Measurements from ENCODE around the gene CORO2B. TPM values are rescaled to one million over a fixed set of nuclear protein-coding genes. Genes with fewer than 3 reads are reported as not detected.

Gene CORO2B, protein sequence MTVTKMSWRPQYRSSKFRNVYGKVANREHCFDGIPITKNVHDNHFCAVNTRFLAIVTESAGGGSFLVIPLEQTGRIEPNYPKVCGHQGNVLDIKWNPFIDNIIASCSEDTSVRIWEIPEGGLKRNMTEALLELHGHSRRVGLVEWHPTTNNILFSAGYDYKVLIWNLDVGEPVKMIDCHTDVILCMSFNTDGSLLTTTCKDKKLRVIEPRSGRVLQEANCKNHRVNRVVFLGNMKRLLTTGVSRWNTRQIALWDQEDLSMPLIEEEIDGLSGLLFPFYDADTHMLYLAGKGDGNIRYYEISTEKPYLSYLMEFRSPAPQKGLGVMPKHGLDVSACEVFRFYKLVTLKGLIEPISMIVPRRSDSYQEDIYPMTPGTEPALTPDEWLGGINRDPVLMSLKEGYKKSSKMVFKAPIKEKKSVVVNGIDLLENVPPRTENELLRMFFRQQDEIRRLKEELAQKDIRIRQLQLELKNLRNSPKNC
- 19.8 TPM for total RNA-seq

DNA sequence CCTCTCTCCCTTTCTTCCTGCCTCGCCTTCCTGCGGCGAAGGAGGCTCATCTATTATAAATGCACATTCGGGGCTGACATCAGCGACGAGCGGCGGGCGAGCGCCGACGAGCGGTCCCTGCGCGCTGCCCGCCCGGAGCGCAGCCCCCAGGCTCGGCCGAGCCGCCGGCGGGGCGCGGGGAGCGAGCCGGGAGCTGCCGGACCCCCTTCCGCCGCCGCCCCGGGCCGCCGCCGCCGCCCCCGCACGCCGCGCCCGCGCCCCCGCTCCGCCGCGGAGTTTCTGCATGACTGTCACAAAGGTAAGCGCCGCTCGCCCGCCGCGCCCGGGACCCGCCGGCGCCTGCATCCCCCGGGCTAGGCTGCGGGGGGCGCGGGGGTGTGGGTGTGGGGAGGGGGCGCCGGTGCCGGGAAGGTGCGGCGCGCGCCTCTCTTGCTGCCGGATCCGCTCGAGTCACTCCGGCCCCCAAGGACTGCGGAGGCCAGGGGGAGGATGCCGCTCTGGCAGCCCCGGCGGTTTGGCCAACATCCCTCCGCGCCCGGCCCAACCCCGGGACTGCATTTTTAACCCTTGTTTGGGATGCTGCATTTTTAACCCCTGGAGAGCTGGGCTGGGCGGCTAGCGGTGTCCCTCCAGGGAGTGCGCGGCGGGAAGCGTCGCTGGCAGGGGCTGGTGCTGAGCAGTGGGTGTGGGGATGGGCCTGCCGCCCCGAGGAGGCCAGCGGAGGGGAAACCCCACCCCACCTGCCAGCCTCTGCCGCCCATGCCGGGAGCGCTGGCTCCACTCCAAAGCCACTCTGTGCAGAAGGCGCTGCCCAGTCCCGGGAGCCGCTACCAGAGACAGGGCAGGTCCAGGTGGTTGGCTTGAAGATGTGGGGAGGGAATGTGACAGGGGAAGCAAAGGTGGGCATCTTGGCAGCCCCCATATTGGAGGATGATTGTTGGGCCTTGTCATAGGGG, at the start of gene CORO2B:
TSS of gene CORO2B (plus strand) at position 14 of the 956 bp plus-strand sequence. CDS start at position 284, 270 bp downstream.
- DNase-seq: peak; percentile 43

DNA sequence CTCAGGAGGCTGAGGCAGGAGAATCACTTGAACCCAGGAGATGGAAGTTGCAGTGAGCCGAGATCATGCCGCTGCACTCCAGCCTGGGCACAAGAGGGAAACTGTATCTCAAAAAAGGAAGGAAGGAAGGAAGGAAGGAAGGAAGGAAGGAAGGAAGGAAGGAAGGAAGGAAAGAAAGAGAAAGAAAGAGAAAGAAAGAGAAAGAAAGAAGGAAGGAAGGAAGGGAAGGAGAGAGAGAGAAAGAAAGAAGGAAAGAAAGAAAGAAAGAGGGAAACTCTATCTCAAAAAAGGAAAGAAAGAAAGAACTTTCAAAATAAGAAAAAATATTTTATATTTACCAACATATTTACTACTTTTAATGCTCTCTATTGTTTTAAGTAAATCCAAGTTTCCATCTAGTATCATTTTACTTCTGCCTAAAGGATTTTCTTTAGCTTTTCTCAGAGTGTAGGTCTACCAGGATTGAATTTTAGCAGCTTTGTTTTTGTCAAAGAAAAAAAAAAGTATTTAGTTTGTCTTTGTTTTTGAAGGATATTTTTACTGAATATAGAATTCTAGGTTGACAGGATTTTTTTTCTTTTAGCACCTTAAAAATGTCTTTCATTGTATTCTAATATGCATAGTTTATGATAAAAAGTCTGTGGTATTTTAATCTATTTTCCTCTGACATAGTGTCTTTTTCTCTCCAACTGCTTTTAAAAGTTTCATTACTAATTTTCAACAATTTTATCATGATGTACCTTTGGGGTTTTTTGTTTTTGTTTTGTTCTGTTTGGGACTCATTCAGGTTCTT, 47.2 kb upstream of the CORO2B start:
- DNase-seq: no peak

DNA sequence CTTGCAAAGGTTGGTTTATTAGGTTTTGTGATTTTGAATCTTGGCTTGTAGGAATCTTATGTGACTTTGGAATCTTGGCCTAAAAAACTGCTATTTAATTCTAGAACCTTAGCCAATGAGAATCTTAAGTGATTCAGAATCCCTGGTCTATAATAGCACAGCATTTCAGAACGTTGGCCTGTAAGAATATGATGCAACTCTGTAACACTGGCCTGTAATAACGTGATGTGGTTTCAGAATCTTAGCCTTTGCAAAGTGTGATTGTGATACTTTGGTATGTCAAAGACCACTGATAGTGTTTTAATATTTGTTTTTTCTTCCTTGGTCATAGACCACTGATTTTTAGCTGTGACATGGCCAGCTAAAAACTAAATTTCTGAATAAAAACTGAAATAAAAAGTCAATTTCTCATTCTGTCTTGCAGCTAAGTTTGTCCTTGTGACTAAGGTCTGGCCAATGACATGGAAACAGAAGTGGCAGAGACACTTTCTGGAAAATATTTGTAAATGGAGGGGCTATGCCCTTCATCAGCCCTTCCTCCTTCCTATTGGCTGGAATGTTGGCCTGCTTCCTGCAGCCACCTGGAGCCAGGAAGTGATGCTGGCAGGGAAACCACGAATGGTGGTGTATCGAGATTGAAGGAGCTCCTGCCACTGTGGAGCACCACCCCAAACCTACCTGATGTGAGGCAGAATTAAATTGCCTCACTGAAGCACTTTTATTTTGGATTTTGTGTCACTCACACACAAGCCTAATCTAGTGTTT, 42.3 kb upstream of the CORO2B start:
- no peak for DNase-seq

DNA sequence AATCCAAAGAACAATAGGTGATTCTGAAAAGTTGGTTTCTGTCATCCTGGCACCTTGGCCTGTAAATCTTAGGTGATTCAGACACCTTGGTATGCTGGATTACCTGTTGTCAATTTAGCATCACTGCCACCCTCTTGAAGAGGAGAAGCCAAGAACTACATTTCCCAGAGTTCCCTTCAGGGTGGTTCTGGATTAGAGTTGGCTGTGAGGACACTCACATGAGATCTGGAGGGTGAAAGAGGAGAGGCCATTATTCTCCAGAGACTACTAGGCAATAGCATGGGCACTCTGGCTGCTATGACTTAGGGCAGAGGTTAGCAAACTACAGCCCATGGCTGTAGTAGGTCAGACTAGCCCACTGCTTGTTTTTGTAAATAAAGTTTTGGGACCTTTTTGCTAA, 41.7 kb upstream of the CORO2B start:
- no peak for DNase-seq

DNA sequence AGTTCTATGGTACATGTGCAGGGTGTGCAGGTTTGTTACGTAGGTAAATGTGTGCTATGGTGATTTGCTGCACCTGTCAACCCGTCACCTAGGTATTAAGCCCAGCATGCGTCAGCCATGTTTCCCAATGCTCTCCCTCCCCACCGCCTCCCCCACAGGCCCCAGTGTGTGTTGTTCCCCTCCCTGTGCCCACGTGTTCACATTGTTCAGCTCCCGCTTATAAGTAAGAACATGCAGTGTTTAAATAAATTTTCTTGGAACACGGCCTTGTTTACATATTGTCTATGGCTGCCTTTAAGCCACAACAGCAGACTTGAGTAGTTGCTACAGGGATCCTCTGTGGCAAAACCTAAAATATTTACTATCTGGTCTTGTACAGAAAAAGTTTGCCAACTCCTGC, 41.3 kb upstream of the CORO2B start:
- DNase-seq: no peak

DNA sequence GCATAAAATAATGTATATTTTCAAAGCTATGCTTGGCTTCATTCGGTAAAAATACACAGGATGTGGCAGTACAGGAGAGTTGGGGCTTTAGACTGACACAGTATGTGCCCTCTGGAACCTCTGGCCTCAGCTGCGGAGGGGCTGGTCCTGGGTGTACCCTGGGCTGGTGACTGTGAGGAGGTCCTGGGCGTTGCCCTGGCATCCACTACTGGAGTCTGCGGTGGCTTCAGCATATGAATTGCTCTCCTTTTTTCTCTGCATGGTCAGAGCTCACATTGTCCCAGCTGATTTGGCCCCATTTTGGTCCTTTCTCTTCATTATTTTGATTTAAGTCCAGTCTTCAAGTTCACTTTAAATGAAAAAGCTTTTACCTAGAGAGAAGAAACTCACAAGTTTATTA, 40.5 kb upstream of the CORO2B start:
- DNase-seq: no peak

DNA sequence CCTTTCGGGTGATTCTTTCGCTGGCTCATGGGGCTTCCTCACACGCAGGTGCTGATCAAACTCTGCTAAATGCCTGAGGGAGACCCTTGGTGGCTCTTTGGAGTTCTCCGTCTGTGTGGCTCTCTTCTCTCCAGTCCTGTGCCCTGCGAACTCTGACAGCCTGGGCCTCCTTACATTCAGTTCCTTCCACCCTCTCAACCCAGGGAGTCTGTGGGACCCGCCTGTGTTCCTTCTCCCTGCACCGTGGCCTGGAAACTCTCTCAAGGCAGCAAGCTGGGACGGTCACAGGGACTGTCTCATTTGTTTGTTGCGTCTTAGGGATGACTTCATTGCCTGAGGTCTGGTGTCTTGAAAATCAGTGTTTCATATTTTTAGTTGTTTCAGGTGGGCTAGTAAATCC, 37.0 kb upstream of the CORO2B start:
- DNase-seq: no peak

DNA sequence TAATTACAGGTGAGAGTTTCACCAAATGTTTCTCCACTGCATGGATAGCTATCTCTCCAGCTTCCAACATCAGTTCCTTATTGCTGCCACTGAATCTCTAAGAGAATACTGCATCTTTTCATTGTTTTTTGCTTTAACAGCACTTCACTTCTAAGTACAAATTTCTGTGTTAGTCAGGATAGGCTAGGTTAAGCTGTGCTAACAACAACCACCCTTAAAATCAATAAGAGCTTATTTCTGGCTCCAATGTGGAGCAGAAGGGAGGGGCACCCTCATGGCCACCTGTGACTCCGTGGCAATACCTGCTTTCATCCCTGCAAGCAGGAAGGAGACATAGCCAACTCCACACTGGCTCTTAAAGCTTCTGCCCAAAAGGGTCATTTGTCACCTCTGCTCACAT, 36.4 kb upstream of the CORO2B start:
- DNase-seq: no peak

DNA sequence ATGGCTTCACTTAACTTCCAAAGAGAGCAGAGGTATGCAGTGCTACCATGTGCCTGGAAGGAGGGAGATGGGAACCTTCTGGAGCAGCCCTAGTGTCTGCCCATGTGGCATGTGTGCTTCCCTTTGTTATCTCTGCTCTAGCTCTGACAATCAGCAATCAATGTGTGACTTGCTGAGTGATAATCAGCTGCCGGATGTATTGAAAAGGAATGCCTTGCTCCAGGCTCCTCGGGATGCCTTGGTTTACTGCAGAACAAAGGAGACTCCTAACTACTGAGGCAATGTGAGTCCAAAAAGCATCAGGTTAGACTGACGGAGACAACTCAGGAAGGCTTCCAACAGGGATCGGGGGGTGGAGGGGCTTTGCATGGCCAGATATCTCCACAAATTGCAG, 36.0 kb upstream of the CORO2B start:
- no peak for DNase-seq

DNA sequence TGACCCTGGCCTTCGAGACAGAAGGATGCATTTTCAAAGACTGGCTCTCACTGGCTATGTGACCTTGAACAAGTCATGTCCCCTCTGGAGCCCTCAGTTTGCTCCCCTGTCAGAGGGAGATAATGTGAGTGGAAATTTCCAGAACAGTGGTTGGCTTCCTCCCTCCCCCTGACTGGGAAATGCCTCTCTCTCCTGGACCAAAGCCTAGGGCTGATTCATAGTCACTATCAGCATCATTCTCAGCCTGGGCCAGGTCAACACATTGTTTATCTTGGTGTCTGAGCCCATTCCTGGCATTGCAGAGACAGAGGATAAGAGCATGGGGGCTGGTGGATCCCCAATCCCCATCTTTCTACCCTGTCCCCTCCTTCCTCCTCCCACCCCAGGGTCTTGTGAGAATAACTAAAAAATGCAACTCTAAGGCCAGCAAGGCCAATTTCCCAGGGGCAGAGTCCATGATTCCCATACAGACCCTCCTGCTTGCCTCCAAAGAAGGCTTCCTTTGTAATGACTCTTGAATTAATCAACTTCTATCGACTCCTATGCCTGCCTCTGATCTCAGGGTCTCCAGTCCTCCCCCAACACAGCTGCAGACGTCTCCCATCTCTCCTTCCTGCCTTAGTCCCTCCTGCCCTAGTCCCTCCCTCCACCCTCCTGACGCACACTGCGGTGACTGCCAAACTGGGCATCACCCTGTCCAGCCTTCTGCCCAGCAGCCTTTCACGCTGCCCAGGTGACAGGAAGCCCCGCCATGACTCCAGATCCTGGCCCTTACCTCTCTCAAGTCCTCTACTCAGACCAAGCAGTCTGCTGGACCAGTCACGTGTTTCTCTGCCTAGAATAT, 35.4 kb upstream of the CORO2B start:
- no peak for DNase-seq

DNA sequence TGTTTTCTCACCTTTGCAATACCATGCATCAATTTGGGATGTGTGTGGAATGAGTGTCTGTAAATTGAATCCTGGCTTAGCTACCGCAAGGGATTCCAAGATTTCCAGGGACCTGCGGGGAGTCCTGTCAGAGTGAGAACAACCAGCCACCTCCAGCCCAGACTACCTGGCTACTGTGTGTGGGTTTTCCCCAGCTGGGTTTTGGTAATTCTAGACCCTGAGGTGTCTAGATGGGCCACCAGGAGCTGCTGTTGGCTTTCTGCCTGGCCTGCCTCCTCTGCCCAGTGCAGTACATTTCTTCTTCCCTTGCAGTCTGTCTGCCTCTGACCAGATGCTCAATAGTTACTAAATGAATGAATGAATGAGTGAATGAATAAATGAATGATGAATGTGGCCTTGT, 32.5 kb upstream of the CORO2B start:
- no peak for DNase-seq

DNA sequence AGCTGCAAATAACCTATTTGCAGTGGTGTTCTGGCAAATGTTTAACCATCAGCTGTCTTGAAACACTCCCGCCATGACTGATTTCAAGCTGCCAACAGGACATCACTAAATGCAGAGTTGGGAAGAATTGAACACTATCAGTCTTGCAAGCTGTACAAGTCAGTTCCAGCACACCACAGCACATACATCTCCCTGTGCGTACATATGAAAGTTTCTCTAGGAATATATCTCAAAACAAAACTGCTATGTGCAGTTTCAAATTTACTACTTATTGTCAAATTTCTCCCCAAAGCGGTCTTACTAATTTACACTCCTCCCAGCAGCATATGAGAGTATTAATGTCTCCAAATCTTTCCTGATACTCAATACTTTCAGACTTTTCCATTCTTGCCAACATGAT, 30.4 kb upstream of the CORO2B start:
- no peak for DNase-seq

DNA sequence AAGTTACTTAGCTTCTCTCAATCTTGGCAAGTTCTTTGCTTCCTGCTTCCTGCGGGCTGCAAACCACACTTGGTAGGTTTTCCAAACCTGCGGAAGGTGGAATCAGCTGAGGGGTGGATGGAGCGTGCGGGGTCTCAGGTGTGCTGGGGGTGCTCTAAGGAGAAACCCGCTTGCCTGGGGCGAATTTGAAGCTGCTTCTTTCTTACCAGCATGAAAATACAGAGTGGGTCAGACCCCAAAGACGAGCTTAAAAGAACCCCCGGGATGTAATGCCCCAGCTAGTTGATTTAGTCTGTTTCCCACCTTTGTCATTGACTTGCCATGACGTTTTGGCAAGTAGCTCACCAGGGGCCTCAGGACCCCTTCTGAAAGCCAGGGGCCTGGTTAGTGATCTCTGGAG, 28.8 kb upstream of the CORO2B start:
- DNase-seq: no peak

DNA sequence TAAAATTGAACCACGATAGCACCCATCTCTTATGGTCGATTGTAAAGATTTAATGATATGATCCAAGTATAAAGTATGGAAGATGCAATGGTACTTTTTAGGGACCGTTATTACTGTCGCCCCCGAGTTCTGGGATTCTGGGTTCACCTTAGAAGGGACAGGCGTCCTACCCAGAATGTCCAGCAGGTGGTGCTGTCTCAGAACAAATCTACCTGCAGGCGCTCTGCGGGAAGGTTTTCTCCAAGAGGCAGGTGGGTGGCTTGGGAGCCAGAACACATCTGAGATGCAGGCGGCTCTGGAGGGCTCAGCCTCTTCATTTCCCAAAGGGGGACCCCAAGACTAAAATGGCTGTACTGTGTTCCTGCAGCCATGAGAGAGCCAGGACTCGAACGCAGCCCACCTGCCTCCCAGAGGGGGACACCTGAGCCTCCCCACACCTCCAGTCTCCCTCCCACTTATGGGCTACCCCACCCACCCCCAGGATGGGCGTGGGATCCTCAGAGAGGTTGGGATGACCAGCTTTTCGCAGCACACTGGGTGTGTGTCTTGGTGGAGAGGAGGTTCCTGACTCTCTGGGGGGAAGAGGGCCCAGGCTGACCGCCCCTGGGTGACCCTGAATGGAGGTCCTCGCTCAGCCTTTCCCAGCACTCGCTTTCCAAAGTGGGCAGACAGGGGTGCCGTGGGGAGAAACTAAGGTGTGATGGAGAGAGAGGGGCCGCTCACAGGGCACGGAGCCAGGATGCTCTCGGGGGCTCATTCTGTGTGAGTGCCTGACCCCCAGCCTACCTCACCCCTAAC, 28.1 kb upstream of the CORO2B start:
- DNase-seq: peak; percentile 18

DNA sequence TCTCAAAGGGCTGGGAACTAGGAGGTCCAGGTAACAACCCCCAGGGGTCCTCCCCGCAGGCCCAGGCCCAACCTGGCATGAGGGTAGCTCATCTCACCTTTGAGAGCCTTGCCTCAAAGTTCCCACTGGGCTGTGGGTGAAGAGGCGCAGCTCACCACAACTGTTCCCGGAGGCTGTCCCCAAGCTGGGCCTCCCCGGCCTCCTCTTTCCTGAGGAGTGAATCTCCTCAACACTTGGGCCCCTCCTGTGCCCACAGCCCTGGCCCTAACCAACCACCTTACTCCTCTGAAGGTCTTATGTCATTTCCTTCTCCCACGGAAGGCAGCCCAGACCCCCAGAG, 27.5 kb upstream of the CORO2B start:
- no peak for DNase-seq

DNA sequence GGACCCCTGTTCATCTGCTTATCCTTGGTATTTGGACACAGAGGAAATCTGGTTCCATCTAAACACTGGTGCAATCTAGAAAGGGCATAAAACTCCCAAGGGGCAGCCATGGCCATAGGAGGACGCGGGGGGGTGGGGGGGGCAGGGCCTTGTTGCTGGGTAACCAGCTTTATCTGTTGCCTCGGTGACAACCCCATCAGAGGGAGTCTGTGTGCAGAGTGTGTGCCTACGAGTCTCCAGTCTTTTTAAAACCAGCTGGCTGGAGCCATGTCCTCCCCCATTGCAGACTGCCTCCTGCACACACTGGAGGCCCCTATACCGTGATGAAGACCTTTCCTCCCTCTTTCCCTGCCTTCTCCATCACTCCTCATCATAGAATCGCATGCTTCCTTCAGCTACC, 26.4 kb upstream of the CORO2B start:
- DNase-seq: no peak

DNA sequence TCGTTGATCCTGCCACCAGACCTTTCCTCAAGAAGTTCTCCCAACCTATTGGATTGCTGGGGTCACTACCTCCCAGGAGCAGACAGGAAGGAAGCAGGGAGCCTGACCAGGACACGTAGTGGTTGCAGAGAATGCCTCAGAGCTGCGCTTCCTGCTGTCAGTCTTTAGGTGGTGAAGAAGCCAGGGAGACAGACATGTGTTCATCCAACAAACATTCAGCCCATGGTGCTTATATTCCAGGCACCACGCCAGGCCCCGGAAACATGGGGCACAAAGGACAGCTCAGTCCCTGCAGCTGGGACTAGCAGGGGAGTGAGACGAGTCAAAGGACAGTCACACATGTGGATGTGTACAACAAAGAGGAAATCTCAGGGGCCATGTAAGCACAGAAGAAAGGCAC, 26.0 kb upstream of the CORO2B start:
- DNase-seq: peak; percentile 55

DNA sequence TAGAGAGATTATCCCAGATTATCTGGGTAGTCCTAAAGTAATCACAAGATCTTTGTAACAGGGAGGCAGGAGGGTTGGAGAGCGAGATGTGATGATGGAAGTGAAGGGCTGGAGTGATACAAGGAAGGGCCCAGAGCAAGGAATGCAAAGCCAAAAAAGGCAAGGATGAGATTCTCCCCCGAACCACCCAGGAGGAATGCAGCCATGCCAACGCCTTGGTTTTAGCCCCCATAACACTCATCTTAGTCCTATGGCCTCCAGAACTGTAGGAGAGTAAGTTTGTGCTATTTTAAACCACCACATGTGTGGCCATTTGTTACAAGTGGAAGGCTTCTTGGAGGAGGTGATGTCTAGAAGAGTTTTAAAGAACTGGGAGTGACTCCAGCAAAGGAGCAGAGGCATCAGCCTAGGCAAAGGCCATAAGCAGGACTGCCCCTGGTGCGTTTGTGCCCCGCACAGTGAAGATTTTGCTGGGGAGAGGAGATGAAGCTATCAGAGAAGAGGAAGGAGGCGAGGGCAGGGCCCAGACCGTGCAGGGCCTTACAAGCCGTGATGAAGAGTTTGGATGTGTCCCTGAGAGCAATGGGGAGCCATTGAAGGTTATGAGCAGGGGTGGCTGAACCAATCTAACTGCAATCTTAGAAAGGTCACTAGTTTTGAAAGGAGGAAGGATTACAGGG, 25.3 kb upstream of the CORO2B start:
- no peak for DNase-seq

DNA sequence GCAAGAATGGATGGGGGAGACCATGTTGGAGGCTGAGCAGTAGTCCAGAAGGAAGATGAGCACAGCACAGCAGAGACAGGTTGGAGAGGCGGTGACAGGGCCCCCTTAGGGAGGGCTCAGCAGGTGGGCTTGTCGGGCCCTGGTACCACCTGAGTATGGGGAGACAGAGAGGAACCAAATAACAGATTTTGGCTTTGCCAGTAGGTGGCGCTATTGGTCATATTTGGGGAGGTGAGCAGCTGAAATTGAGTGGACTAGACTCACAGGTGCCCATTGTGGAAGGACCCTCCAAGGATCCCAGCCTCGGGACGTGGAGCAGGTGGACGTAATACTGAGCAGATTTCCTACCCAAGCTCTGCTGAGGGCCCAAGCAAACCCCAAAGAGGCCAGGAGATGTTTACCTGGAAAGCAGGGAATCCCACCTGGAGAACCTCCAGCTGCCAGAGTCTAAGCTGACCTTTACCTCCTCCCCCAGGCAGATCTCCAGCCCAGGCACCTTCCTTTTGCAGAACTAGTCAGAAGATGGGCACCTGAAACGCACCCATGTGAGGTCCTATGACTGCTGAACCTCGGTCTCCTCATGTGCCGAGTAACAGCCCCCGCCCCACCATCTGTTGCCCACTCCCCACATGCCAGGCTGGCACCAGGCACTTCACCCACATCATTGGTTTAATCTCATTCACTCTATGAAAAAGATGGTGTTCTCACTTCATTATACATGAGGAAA, 24.6 kb upstream of the CORO2B start:
- DNase-seq: no peak
